Measurements from ENCODE around the gene PROSER2. TPM values are rescaled to one million over a fixed set of nuclear protein-coding genes. Genes with fewer than 3 reads are reported as not detected.

Gene PROSER2
- total RNA-seq, 1 experiment from 2014 or later: 10.6 TPM

- no peak overlapping the region for H3K18ac ChIP-seq (ENCODE audit: insufficient read length, low read depth, low read length)
- H3K4ac ChIP-seq (ENCODE audit: low read depth, low read length): no peak overlapping the region
- no peak overlapping the region for H2BK5ac ChIP-seq (ENCODE audit: insufficient read length, low read length)
- H2BK15ac ChIP-seq (ENCODE audit: low read depth, low read length): no peak overlapping the region
- H3K9ac ChIP-seq (ENCODE audit: extremely low read depth, insufficient read length, low read length): no peak overlapping the region
- no peaks in the 10 kb centered on the region for H3K36me3 Mint-ChIP-seq (ENCODE audit: insufficient read depth in 1 of 3, low read depth in 3 of 3)
- no peak overlapping the region for H4K8ac ChIP-seq (replicated peaks; ENCODE audit: insufficient read length, low read depth, low read length)
- no peaks in the 10 kb centered on the region for H3K27me3 ChIP-seq (ENCODE audit: insufficient read depth, low read length)
- H3T11ph ChIP-seq (ENCODE audit: low read length): no peak overlapping the region
- H3K27me3 Mint-ChIP-seq (ENCODE audit: low read depth): no peaks in the 10 kb centered on the region
- no peaks in the 10 kb centered on the region for H3K79me1 ChIP-seq (ENCODE audit: insufficient read depth, low read depth, low read length, poor library complexity, severe bottlenecking)
- H3K27ac ChIP-seq (ENCODE audit: insufficient read length, low read depth, low read length): no peak overlapping the region
- H3K4me1 Mint-ChIP-seq: peaks cover 11 to 24% of the 10 kb centered on the region in 2 experiments
- no peak for TF ChIP-seq CTCF (conservative IDR thresholded peaks at IDR 0.05)
- H2AK5ac ChIP-seq (ENCODE audit: insufficient read length, low read length): no peak overlapping the region
- no peak overlapping the region for H3K56ac ChIP-seq (ENCODE audit: insufficient read length, low read depth, low read length)
- no peak overlapping the region for H3K23ac ChIP-seq (ENCODE audit: insufficient read length, low read depth, low read length)
- H3K4me1 ChIP-seq (ENCODE audit: insufficient read depth, low read length): peaks cover 8% of the 10 kb centered on the region
- no peaks in the 10 kb centered on the region for H4K20me1 ChIP-seq (ENCODE audit: control insufficient read depth, insufficient read depth, insufficient read length)
- H3K4me2 ChIP-seq (ENCODE audit: insufficient read depth, insufficient read length, low read length): no peak overlapping the region
- H3K14ac ChIP-seq (ENCODE audit: insufficient read depth, low read length): no peak overlapping the region
- no peak overlapping the region for H4K91ac ChIP-seq (ENCODE audit: insufficient read length, low read depth, low read length)
- DNase-seq: peak; percentile 24
- H3K79me2 ChIP-seq (ENCODE audit: insufficient read depth, low read length): no peaks in the 10 kb centered on the region
- no peak overlapping the region for H2AFZ ChIP-seq (ENCODE audit: low read length)
- H2BK12ac ChIP-seq (ENCODE audit: insufficient read length, low read depth, low read length): no peak overlapping the region
- no peak overlapping the region for H2BK20ac ChIP-seq (ENCODE audit: low read depth, low read length, poor library complexity, severe bottlenecking)
- no peaks in the 10 kb centered on the region for H3K9me3 Mint-ChIP-seq
- no peaks in the 10 kb centered on the region for H3K23me2 ChIP-seq (ENCODE audit: insufficient read length, low read depth, low read length, poor library complexity, severe bottlenecking)
- no peaks in the 10 kb centered on the region for H3K9me3 ChIP-seq (ENCODE audit: control insufficient read depth, low read depth, low read length)
- H3K4me3 Mint-ChIP-seq: no peak overlapping the region
- H2BK120ac ChIP-seq (ENCODE audit: low read depth, low read length, poor library complexity, severe bottlenecking): no peak overlapping the region
- no peak overlapping the region; a peak in 1 of 7 replicates for H3K27ac Mint-ChIP-seq
- H4K5ac ChIP-seq (ENCODE audit: insufficient read length, low read depth, low read length): no peak overlapping the region
- no CpG with 5 or more reads among the region's 20 CpGs for WGBS (ENCODE audit: extremely low coverage, insufficient read length, low lambda C conversion rate)
Measured at GRCh38 chr10:11898372-11899066, 75.4 kb downstream of the PROSER2 start.
